ENCODE measurements around the gene MEF2B.

GRCh38 chr19:19140476-19140875, 29.6 kb downstream of the MEF2B start:
- TF ChIP-seq CTCF (IDR thresholded peaks at IDR 0.05) (no peak), POLR2A (IDR thresholded peaks at IDR 0.05) (no peak)

Data from right lobe of liver (tissue), 4 donors.